Astrocyte (in vitro differentiated cells and primary cell): ENCODE results near the gene RBPJL. TPM values are rescaled to one million over a fixed set of nuclear protein-coding genes. Genes with fewer than 3 reads are reported as not detected.

Experiments used
- DNase-seq: peaks from one replicate; pipeline ENCODE4 v3.0.0-alpha.2; 2010; ENCODE audit warnings: low read depth
- FAIRE-seq: peaks from 2 replicates; lab custom pipeline; 2011; peaks lifted over from hg19 to GRCh38; lab: Jason Lieb, UNC
- H2AFZ ChIP-seq: 2 replicates; pipeline ENCODE4 v1.6.0; 2012; ENCODE audit warnings: low read depth, low read length, inconsistent platforms
- H3K27ac ChIP-seq: 2 replicates; pipeline ENCODE4 v1.5.1; 2011; ENCODE audit warnings: low read depth, low read length, inconsistent platforms
- H3K27me3 ChIP-seq: 2 replicates; pipeline ENCODE4 v1.6.0; 2011; ENCODE audit warnings: low read length, inconsistent platforms; ENCODE audit not compliant: insufficient read depth
- H3K36me3 ChIP-seq: 2 replicates; pipeline ENCODE4 v1.5.1; 2011; ENCODE audit warnings: low read length, inconsistent platforms; ENCODE audit not compliant: insufficient read depth
- H3K4me1 ChIP-seq: 2 replicates; pipeline ENCODE4 v1.5.1; 2011; ENCODE audit warnings: low read length, inconsistent platforms; ENCODE audit not compliant: insufficient read depth
- H3K4me2 ChIP-seq: 2 replicates; pipeline ENCODE4 v1.6.0; 2012; ENCODE audit warnings: low read length, inconsistent platforms
- H3K4me3 ChIP-seq: 2 replicates; pipeline ENCODE4 v1.5.1; 2011; ENCODE audit warnings: low read depth, mild to moderate bottlenecking, low read length, inconsistent platforms; ENCODE audit not compliant: insufficient read depth
- H3K79me2 ChIP-seq: 2 replicates; pipeline ENCODE4 v1.6.0; 2012; ENCODE audit warnings: mild to moderate bottlenecking, low read length, inconsistent platforms; ENCODE audit not compliant: insufficient read depth
- H3K9ac ChIP-seq: 2 replicates; pipeline ENCODE4 v1.6.0; 2012; ENCODE audit warnings: mild to moderate bottlenecking, low read length, inconsistent platforms
- H3K9me3 ChIP-seq: 2 replicates; pipeline ENCODE4 v1.5.1; 2012; ENCODE audit warnings: low read depth, mild to moderate bottlenecking, low read length, inconsistent platforms; ENCODE audit not compliant: insufficient read depth
- H4K20me1 ChIP-seq: 2 replicates; pipeline ENCODE4 v1.6.0; 2012; ENCODE audit warnings: low read length, inconsistent platforms; ENCODE audit not compliant: insufficient read depth
- H3K27ac Mint-ChIP-seq: one replicate; pipeline ENCODE4 v1.8.0; 2021; ENCODE audit warnings: mild to moderate bottlenecking, mixed read lengths; ENCODE audit not compliant: unreplicated experiment
- H3K27me3 Mint-ChIP-seq: one replicate; pipeline ENCODE4 v1.8.0; 2021; ENCODE audit warnings: low read depth, mixed read lengths; ENCODE audit not compliant: unreplicated experiment
- H3K36me3 Mint-ChIP-seq: one replicate; pipeline ENCODE4 v1.8.0; 2021; ENCODE audit warnings: low read depth, mixed read lengths; ENCODE audit not compliant: unreplicated experiment
- H3K4me1 Mint-ChIP-seq: one replicate; pipeline ENCODE4 v1.8.0; 2021; ENCODE audit warnings: low read depth, mixed read lengths; ENCODE audit not compliant: unreplicated experiment
- H3K4me3 Mint-ChIP-seq: one replicate; pipeline ENCODE4 v1.8.0; 2021; ENCODE audit warnings: mild to moderate bottlenecking, moderate library complexity, mixed read lengths; ENCODE audit not compliant: unreplicated experiment
- H3K9me3 Mint-ChIP-seq: one replicate; pipeline ENCODE4 v1.8.0; 2021; ENCODE audit warnings: mild to moderate bottlenecking, mixed read lengths; ENCODE audit not compliant: unreplicated experiment
- EZH2 ChIP-seq: IDR thresholded peaks from 2 replicates; pipeline ENCODE4 v1.6.1; 2012; ENCODE audit warnings: mild to moderate bottlenecking, low read length, inconsistent platforms; ENCODE audit not compliant: insufficient read depth
- total RNA-seq: library from RNA; stranded (reverse); gene quantifications from 2 replicates; pipeline ENCODE4 v1.2.1, GENCODE V29; 2021
- TF ChIP-seq, protein P1 (sequence below): IDR thresholded peaks from 2 replicates; pipeline ENCODE4 v1.5.1; 2011; ENCODE audit warnings: low read depth, mild to moderate bottlenecking, inconsistent platforms, low read length, moderate library complexity; ENCODE audit not compliant: insufficient read depth

The RBPJL gene
- total RNA-seq, 1 donor from 2014 or later, result not detected

- Histone ChIP-seq H3K9ac (no peak overlapping the region), H3K4me2 (no peak overlapping the region), H3K4me1 (no peaks in the 10 kb centered on the region), H3K27ac (no peak overlapping the region), H3K36me3 (no peaks in the 10 kb centered on the region), H3K4me3 (no peak overlapping the region), H3K79me2 (no peaks in the 10 kb centered on the region), H2AFZ (no peak overlapping the region), H3K27me3 (peaks cover 32% of the 10 kb centered on the region), H4K20me1 (no peaks in the 10 kb centered on the region), H3K9me3 (no peaks in the 10 kb centered on the region)
- Mint-ChIP-seq H3K36me3 (no peaks in the 10 kb centered on the region), H3K4me3 (no peak overlapping the region), H3K9me3 (no peaks in the 10 kb centered on the region), H3K27ac (no peak overlapping the region), H3K4me1 (peaks cover 4% of the 10 kb centered on the region), H3K27me3 (peaks cover 18% of the 10 kb centered on the region)
- TF ChIP-seq, protein P1, sequence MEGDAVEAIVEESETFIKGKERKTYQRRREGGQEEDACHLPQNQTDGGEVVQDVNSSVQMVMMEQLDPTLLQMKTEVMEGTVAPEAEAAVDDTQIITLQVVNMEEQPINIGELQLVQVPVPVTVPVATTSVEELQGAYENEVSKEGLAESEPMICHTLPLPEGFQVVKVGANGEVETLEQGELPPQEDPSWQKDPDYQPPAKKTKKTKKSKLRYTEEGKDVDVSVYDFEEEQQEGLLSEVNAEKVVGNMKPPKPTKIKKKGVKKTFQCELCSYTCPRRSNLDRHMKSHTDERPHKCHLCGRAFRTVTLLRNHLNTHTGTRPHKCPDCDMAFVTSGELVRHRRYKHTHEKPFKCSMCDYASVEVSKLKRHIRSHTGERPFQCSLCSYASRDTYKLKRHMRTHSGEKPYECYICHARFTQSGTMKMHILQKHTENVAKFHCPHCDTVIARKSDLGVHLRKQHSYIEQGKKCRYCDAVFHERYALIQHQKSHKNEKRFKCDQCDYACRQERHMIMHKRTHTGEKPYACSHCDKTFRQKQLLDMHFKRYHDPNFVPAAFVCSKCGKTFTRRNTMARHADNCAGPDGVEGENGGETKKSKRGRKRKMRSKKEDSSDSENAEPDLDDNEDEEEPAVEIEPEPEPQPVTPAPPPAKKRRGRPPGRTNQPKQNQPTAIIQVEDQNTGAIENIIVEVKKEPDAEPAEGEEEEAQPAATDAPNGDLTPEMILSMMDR, result no peak
- FAIRE-seq (no peak), DNase-seq (no peak)
Observed at GRCh38 chr20:45305262-45305661, 1.4 kb upstream of the RBPJL start.

DNA sequence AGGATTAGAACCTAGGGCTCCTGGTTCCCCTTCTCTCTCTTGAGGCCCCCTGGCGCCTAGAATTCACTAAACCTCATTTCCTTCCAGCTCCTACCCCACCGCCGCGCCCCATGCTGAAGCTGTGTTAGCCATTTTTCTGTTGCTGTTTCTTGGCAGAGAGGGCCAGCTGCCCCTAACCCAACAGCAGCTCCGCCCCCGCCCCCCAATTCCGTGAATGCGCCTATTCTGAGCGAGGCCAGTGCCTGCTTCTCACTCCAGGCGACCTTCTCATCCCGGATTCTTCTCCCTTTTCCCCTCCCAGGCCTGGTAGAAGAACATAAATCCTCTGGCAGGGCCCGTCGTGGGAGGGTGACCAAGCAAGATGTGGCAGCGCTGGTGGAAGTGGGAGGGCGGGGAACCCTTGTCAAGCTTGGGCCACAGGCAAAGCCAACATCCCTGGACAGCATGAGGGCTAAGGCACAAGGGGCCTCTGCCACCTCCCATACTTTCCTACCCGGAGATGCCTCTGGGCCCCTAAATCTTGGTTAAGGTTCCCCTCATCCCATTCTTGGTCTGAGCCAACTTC, 518 bp downstream of the RBPJL start:
- Histone ChIP-seq H4K20me1 (no peaks in the 10 kb centered on the region), H2AFZ (no peak overlapping the region), H3K79me2 (no peaks in the 10 kb centered on the region), H3K27ac (no peak overlapping the region), H3K4me1 (peaks cover 3% of the 10 kb centered on the region), H3K27me3 (peaks cover 32% of the 10 kb centered on the region), H3K4me2 (no peak overlapping the region), H3K36me3 (no peaks in the 10 kb centered on the region), H3K9me3 (no peaks in the 10 kb centered on the region), H3K9ac (no peak overlapping the region), H3K4me3 (no peak overlapping the region)
- Mint-ChIP-seq H3K9me3 (no peaks in the 10 kb centered on the region), H3K4me1 (no peaks in the 10 kb centered on the region), H3K27ac (no peak overlapping the region), H3K27me3 (peaks cover 21% of the 10 kb centered on the region), H3K4me3 (no peak overlapping the region), H3K36me3 (peaks cover 3% of the 10 kb centered on the region)
- no peak for TF ChIP-seq EZH2
- TF ChIP-seq, protein P1, result no peak
- DNase-seq (no peak), FAIRE-seq (no peak)

- H3K27me3 Mint-ChIP-seq, result peaks cover 24% of the 10 kb centered on the region
- DNase-seq, result no peak
Observed at GRCh38 chr20:45308117-45308778, 1.6 kb downstream of the RBPJL start, which contains the start of gene MATN4. MATN4 (minus strand) TSS chr20:45308299; CDS start chr20:45305582, 2,717 bp downstream.

More at GRCh38 chr20:45308117-45308778, 1.6 kb downstream of the RBPJL start, which contains the start of gene MATN4:
- H3K4me3 Mint-ChIP-seq, result no peak within 1 kb of the TSS
- H3K9me3 Mint-ChIP-seq, result no peaks in the 10 kb centered on the region
- Histone ChIP-seq H3K4me2 (no peak within 1 kb of the TSS), H3K36me3 (no peaks in the 10 kb centered on the region), H4K20me1 (no peaks in the 10 kb centered on the region), H3K4me3 (no peak within 1 kb of the TSS), H3K79me2 (no peaks in the 10 kb centered on the region), H2AFZ (no peak within 1 kb of the TSS), H3K27me3 (peaks cover 32% of the 10 kb centered on the region), H3K9ac (no peak within 1 kb of the TSS), H3K27ac (no peak within 1 kb of the TSS), H3K9me3 (no peaks in the 10 kb centered on the region), H3K4me1 (peaks cover 3% of the 10 kb centered on the region)
- no peak for FAIRE-seq
- H3K27ac Mint-ChIP-seq, result no peak within 1 kb of the TSS
- TF ChIP-seq EZH2, result no peak
- TF ChIP-seq, protein P1, result no peak
- H3K4me1 Mint-ChIP-seq, result no peaks in the 10 kb centered on the region
- H3K36me3 Mint-ChIP-seq, result peaks cover 3% of the 10 kb centered on the region
